HG03060 (cell line): ENCODE measurements around the gene S100A7A.
"Not testable (repeated sequence)": the region's sequence is repeated elsewhere in the genome, so short reads cannot be mapped to it uniquely, and the experiment has no call there.

Experiments
- ATAC-seq: cut with Tn5 transposase; IDR thresholded peaks from one replicate; pipeline ENCODE4 v1.9.1; 2021; ENCODE audit warnings: low read depth, moderate number of reproducible peaks; ENCODE audit not compliant: unreplicated experiment

Gene S100A7A

GRCh38 chr1:153394391-153394790, 21.9 kb upstream of the S100A7A start:
- no peak for ATAC-seq

DNA sequence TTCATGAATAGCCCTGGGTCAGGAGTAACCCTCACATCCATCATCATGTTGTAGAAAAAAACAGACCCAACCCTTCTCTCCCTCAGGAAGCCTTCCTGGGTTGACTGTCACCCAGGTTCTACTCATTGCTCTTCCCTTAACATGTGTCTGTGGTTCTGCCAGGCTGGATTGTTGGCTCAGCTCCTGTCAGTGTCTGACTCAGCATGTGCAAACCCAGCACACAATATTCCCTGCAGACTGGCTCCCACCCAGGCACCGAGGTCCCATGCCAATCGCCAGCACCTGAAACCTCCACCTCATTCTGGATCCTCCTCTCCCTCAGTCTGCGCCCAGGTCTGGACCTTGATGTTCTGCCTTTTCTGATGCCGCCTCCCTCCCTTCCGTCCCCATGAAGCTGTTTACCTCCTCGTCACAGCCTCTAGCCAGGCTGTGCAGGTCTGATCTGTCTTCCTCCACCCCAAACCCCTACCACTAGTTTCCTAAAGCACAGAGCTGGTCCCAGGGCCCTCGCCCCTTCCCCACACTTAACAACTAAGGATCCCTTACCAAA, 21.1 kb upstream of the S100A7A start:
- no peak for ATAC-seq

DNA sequence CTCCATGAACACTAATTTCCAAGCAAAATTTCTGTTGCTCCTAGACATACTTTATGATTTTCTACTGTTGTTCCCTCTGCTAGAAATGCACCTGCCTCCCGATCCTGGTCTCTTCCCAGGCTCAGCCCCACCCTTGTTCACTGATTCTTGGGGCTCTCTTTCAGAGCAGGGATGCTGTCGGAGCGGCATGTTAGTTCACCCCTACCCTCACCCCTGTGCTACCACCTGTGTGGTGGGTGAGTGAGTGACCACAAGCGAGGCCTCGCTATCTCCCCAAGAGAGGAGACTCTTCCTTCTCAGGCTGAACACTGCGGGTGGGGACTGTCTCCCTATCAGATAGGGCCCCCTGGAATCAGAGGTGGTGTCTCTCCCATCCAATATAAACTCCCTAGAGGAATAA, 20.5 kb upstream of the S100A7A start:
- no peak for ATAC-seq

DNA sequence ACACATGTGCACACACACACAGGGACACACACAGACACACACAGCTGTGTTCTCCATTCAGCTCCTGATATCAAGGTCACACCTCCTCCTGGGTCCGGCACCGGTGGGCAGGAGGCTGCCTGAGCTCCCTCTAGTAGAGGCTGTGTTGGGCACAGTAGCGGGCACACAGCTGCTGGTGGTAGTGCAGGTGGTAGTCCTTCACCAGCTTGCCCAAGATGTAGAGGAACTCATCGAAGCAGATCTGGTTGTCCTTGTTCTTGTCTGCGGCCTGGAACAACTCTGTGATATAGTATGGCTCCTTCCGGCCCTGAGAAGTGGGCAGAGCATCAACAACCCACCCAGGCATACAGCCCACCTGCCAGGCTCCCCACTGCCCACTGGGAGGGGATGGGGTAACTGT, 19.9 kb upstream of the S100A7A start:
- no peak for ATAC-seq

GRCh38 chr1:153397051-153397923, 19.0 kb upstream of the S100A7A start:
- ATAC-seq, result no peak

DNA sequence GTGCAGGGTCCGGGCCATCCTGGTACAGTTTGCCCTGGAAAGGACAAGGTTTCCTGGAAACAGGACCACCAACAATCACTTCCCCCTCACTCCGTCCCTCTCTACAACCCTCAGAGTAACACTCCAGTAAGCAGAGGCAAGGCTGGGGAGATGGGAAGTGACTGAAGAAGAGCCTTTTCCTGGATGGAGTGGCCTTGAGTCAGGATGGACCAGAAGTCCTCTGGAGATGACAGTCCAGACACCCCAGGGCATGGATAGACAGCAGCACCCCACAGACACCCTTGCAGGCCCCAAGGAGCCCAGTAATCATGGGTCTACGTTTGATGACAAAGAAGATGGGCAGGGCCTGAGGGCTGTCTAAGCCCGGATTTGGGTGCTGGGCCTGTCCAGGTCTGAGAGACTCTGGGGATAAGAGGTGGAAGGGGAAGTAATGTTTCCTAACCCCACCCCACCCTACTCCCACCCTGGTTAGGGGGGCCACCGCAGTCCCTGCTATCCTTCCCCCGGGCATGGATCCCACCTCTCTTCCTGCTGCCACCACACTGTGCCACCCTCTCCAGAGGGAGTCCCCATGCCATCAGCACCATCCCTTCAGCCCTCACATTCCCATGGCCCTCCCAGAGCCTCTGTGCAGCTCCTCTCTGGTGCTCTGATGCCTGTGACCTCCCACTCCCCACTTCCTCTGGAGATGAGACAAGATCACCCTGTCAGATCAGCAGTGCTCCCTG, 18.2 kb upstream of the S100A7A start:
- no peak for ATAC-seq

DNA sequence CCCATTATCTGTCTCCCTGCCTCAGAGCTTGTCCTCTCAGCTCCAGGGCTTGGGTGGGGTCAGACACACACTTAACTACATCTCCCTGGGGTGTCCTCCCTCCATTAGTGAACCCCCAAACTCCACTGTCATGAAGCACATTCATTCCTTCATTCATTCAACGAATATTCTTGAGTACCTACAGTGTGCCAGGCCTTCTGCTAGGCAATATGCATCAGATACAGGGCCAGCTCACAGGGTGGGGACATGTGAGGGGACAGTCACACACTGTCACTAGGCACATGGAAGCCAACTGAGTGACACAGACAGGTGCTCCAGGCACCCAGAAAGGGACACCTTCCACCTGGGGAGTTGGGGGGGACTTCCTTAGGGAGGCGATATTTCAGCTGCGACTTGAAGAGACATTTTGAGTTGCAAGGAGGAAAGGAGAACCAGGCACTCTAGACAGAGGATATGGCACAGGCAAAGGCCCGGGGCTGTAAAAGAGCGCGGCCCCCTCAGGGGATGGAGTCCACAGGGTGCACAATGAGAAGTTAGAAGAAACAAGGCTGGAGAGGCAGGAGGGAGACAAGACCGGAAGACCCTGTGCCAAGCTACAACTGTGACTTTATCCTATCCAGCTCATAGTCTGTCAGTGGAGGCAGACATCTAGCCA, 16.8 kb upstream of the S100A7A start:
- ATAC-seq, result no peak

DNA sequence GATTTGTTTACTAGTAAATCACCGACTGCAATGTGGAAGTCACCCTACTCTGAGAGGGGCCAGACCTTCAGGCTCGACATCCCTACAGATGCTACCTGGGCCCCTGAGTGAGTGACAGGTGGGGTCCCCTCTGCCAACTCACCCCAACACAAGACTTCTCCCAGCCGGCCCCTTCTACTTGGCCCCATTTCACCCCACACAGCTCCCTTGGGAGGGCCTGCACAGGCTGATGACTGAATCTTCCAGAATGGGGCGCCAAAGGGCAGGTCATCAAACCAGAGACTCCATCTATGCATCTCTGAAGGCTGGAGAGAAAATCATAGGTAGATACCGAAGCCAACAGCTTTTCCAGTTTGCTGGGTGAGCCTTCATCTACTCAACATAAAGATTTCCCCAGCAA, 16.1 kb upstream of the S100A7A start:
- no peak for ATAC-seq

DNA sequence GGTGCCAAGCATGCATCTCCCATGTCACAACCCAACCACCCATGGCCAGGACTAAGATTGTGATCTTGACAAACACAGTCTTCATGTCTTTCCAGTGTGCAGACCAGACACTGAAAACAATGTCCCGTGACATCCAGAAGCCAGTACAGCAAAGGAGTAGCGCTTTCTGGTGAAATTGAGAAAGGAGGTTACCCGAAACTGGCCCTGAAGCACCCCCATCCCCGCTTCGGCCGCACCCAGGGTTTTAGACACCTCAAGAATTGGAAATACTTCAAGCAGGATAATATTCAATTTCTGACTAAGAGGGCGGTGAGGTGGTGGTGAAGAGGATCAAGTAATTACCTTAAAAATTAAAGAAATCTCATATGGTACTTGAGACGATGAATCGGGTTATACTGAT, 14.9 kb upstream of the S100A7A start:
- no peak for ATAC-seq

- no peak for ATAC-seq
Measured at GRCh38 chr1:153402226-153402625, 14.1 kb upstream of the S100A7A start.

DNA sequence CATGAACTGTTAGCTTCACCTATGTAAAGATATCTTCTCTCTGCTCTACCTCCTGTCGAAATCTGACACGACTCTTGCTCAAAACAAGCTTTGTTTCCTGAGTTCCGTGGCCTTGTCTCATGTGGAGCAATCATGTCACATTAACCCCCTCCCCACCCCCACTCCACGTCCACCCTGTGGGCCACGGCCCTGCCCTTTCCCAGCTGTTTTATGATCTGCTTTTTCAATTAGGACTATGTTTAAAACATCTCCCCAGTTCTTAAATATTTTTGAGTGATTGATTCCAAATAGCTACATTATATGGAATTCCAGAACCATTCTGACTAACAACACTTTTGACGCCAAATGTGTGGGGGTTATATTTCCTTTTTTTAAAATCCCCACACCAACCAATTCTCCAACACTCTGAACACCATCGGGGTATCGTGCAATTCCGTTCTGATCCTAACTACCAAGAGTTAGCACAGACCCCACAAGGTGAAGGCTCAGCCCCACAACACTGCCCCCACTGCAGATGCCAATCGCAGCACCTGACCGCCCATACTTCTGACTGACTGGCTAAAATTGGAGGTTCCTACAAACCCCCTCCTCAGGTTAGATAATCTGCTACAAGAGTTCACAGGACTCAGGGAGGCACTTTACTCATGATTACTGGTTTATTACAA, 12.8 kb upstream of the S100A7A start:
- no peak for ATAC-seq

DNA sequence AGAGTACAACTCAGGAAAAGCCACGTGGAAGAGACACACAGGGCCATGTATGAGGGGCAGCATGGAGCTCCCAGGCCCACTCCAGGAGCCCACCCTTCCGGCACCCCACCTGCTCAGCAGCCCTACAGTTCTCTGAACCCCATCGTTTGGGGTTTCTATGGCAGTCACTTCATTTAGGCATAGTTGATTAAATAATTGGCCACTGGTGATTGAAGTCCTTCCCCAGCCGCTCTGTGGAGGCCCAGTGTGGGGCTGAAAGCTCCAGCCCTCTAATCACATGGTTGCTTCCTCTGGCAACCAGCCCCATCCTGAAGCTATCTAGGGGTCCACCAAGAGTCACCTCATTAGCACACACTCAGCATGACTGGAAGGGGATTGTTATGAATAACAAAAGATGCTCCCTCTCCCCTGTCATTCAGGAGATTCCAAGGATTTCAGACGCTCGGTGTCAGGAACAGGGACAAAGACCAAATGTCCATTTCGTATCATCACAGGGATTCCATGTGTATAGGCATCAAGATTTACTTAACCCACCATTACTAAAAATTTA, 12.2 kb upstream of the S100A7A start:
- no peak for ATAC-seq

GRCh38 chr1:153404768-153405167, 11.6 kb upstream of the S100A7A start:
- ATAC-seq, result no peak

DNA sequence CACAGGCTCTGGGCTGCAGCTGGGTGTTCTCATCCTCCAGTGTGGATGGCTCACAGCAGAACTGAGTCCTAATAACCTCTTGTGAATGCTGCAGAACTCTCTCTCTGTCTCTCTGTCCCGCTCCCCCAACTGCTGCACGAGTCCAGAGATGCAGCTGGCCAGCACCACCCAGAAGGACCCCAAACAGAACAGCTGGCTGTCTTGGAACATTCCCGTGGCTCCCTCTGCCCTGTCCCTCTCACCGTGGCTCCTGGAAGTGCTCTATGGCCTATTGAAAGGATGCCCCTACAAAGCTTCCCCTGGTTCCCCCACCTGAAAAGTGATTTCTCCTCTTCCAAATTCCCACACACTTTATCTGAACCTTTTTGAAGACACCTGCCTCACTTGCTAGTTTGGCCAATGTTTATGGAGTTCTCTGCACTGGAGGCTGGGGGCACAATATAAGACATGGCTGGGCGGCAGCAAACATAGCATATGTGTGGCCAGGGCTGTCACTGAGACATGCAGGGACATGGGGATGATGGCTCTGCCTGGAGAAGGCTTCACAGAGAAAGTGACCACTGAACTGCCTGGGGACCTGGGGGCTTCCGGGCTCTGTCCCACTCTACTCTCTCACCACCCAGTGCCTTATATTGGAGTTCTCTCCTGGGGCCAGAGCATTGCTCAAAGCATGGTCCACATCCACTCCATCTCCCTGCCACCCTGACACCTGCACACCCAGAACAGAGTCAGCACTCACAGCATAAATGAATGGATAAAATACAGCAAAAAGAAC, 10.3 kb upstream of the S100A7A start:
- ATAC-seq, result not testable (repeated sequence)

DNA sequence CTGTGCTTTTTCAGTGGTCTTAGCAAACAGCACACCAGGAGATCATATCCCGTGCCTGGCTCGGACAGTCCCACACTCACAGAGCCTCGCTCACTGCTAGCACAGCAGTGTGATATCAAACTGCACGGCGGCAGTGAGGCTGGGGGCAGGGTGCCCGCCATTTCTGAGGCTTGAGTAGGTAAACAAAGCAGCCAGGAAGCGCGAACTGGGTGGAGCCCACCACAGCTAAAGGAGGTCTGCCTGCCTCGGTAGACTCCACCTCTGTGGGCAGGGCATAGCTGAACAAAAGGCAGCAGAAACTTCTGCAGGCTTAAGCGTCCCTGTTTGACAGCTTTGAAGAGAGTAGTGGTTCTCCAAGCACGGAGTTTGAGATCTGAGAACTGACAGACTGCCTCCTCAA, 9.0 kb upstream of the S100A7A start:
- ATAC-seq, result not testable (repeated sequence)

- ATAC-seq, result not testable (repeated sequence)
Measured at GRCh38 chr1:153413961-153414360, 2.4 kb upstream of the S100A7A start.

- ATAC-seq, result no peak
Measured at GRCh38 chr1:153417136-153417888, 992 bp downstream of the S100A7A start.

GRCh38 chr1:153418758-153419435, 2.6 kb downstream of the S100A7A start:
- ATAC-seq, result not testable (repeated sequence)
